K562 (cell line): ENCODE measurements around the gene OCIAD1. TPM values are rescaled to one million over a fixed set of nuclear protein-coding genes. Genes with fewer than 3 reads are reported as not detected.

Experiments
- ATAC-seq: fragments of 200-7000 bp; cut with Tn5 transposase; 3 replicates; pipeline ENCODE4 v1.9.1; 2020; ENCODE audit warnings: moderate library complexity
- BruUV-seq: library from RNA; stranded (reverse); fragments of 400-500 nt; replicated peaks from 2 replicates; lab custom pipeline; 2021; lab: Mats Ljungman, UMichigan
- CTCF ChIA-PET: fragments of 300-600 bp; formaldehyde crosslinking; extraction: SDS; loops from one replicate; lab custom pipeline; 2021; ENCODE audit warnings: low intra/inter-chr PET ratio; lab: Yijun Ruan, JAX
- POLR2A ChIA-PET: fragments of 300-600, 350-650 bp; sonication (Branson Sonifier 250); formaldehyde crosslinking; extraction: SDS; loops from one replicate; lab custom pipeline; 2021; ENCODE audit warnings: antibody characterized with exemption, inconsistent platforms; lab: Yijun Ruan, JAX
- DNase-seq, 4 experiments: peaks; one replicate each; pipeline versions ENCODE4 v3.0.0 to v3.0.0-alpha.2; 2011 to 2018; ENCODE audit warnings: low spot score in 3 of 4, mixed read lengths in 3 of 4; ENCODE audit errors: extremely low read depth in 1 of 4
- FAIRE-seq: peaks from 2 replicates; lab custom pipeline; 2011; peaks lifted over from hg19 to GRCh38; lab: Jason Lieb, UNC
- H2AFZ ChIP-seq: 2 replicates; pipeline ENCODE4 v1.6.0; 2011; ENCODE audit warnings: low read depth, low read length, control low read depth, inconsistent platforms
- H3K27ac ChIP-seq: fragments of 200-600 bp; 3 replicates; pipeline ENCODE4 v1.8.0; 2011; ENCODE audit warnings: low read depth, mild to moderate bottlenecking, control low read depth, inconsistent platforms, low read length, moderate library complexity, mixed read lengths; ENCODE audit errors: extremely low read depth
- H3K27me3 ChIP-seq, 2 experiments: fragments of 300-600 bp in 1 of 2; 2 replicates in 1 of 2; 3 replicates in 1 of 2; pipeline versions ENCODE4 v1.6.0 to v1.8.0; 2011; ENCODE audit warnings: inconsistent platforms in 2 of 2, low read length in 2 of 2, mild to moderate bottlenecking in 1 of 2, mixed read lengths in 1 of 2, moderate library complexity in 1 of 2; ENCODE audit not compliant: control insufficient read depth in 2 of 2, insufficient read depth in 2 of 2
- H3K36me3 ChIP-seq: fragments of 300-600 bp; 3 replicates; pipeline ENCODE4 v1.8.0; 2011; ENCODE audit warnings: mild to moderate bottlenecking, low read length, inconsistent platforms; ENCODE audit not compliant: control insufficient read depth, insufficient read depth
- H3K4me1 ChIP-seq, 2 experiments: fragments of 200-600 bp in 1 of 2; replicated peaks in 1 of 2; 2 replicates in 1 of 2; 3 replicates in 1 of 2; pipeline versions ENCODE4 v1.5.1 to v1.8.0; 2011; ENCODE audit warnings: inconsistent platforms in 2 of 2, low read length in 2 of 2, mild to moderate bottlenecking in 1 of 2, mixed read lengths in 1 of 2, moderate library complexity in 1 of 2; ENCODE audit not compliant: control insufficient read depth in 2 of 2, insufficient read depth in 2 of 2
- H3K4me2 ChIP-seq: 2 replicates; pipeline ENCODE4 v1.6.1; 2011; ENCODE audit warnings: low read length, control low read depth, inconsistent platforms, mixed read lengths; ENCODE audit not compliant: insufficient read depth
- H3K4me3 ChIP-seq: fragments of 200-600 bp; sonication (generic), shearing (Covaris generic); 2 replicates; pipeline ENCODE4 v1.5.1; 2016; ENCODE audit warnings: control low read depth, inconsistent platforms
- H3K79me2 ChIP-seq: fragments of 200-600 bp; 3 replicates; pipeline ENCODE4 v1.8.0; 2011; ENCODE audit warnings: low read length, inconsistent platforms; ENCODE audit not compliant: control insufficient read depth, insufficient read depth
- H3K9ac ChIP-seq, 2 experiments: 2 replicates each; pipeline versions ENCODE4 v1.6.0 to v1.6.1; 2011; ENCODE audit warnings: low read depth in 2 of 2, low read length in 2 of 2, control low read depth in 1 of 2, inconsistent platforms in 1 of 2, mild to moderate bottlenecking in 1 of 2, mixed read lengths in 1 of 2; ENCODE audit not compliant: insufficient read depth in 1 of 2
- H3K9me1 ChIP-seq: one replicate; pipeline ENCODE4 v1.6.0; 2011; ENCODE audit warnings: inconsistent platforms, mild to moderate bottlenecking, low read length, moderate library complexity; ENCODE audit not compliant: control insufficient read depth, insufficient read depth
- H3K9me3 ChIP-seq: replicated peaks from 2 replicates; pipeline ENCODE4 v1.5.1; 2011; ENCODE audit warnings: low read depth, low read length, inconsistent platforms; ENCODE audit not compliant: control insufficient read depth, insufficient read depth
- H4K20me1 ChIP-seq: replicated peaks from 2 replicates; pipeline ENCODE4 v1.6.1; 2011; ENCODE audit warnings: low read length, inconsistent platforms, mixed read lengths; ENCODE audit not compliant: control insufficient read depth, insufficient read depth
- CBFB ChIP-seq: sonication (generic); formaldehyde crosslinking; IDR thresholded peaks from 2 replicates; pipeline ENCODE4 v1.4.0; 2020; ENCODE audit warnings: mild to moderate bottlenecking, missing genetic modification reagents
- CC2D1A ChIP-seq: fragments of 450-650 bp; IDR thresholded peaks from 2 replicates; pipeline ENCODE4 v1.6.1; 2017; ENCODE audit warnings: mild to moderate bottlenecking
- MAZ ChIP-seq, 2 experiments: fragments of 450-650 bp in 1 of 2; sonication (generic) in 1 of 2; formaldehyde crosslinking; IDR thresholded peaks in 1 of 2; conservative IDR thresholded peaks in 1 of 2; 2 replicates each; pipeline versions ENCODE4 v1.4.0 to v1.5.0; 2020; ENCODE audit warnings: mild to moderate bottlenecking in 1 of 2, missing genetic modification reagents in 1 of 2
- PHB2 ChIP-seq: fragments of 450-650 bp; IDR thresholded peaks from 2 replicates; pipeline ENCODE4 v1.6.1; 2017; ENCODE audit warnings: low read depth
- RFX7 ChIP-seq: fragments of 250-450 bp; sonication (Bioruptor Pico); IDR thresholded peaks from 2 replicates; pipeline ENCODE4 v1.5.1; 2021; ENCODE audit warnings: mild to moderate bottlenecking
- ZFP30 ChIP-seq: fragments of 250-450 bp; sonication (Bioruptor Pico); IDR thresholded peaks from 2 replicates; pipeline ENCODE4 v1.8.0; 2022; ENCODE audit warnings: moderate library complexity, mild to moderate bottlenecking, inconsistent platforms, borderline replicate concordance
- ZKSCAN8 ChIP-seq: fragments of 200-800 bp; sonication (Bioruptor generic); IDR thresholded peaks from 2 replicates; pipeline ENCODE4 v1.6.1; 2016; ENCODE audit warnings: missing genetic modification characterization, missing compliant biosample characterization
- ZNF197 ChIP-seq: fragments of 200-800 bp; sonication (Bioruptor generic); IDR thresholded peaks from 2 replicates; pipeline ENCODE4 v1.6.1; 2016; ENCODE audit warnings: low read depth, missing genetic modification characterization, missing compliant biosample characterization
- ZNF274 ChIP-seq: IDR thresholded peaks from 2 replicates; pipeline ENCODE4 v1.6.1; 2011; ENCODE audit warnings: low read depth, mild to moderate bottlenecking, low read length, moderate library complexity, borderline replicate concordance
- ZNF764 ChIP-seq: fragments of 250-450 bp; sonication (Bioruptor Pico); IDR thresholded peaks from 2 replicates; pipeline ENCODE4 v1.4.0; 2020; ENCODE audit warnings: low read depth, mild to moderate bottlenecking, moderate library complexity
- WGBS: fragments of 100-300 bp; shearing (Covaris generic); methylation state at CpG from one replicate; pipeline ENCODE4 v1.1.6; 2016; ENCODE audit warnings: low coverage, mixed read lengths; ENCODE audit not compliant: insufficient coverage; ENCODE audit errors: missing lambda C conversion rate; 5-methylcytosine and 5-hydroxymethylcytosine counted together
- in situ Hi-C: fragments of 300-500 bp; cut with MboI; formaldehyde crosslinking; loops from 4 replicates; pipeline ENCODE4 v1.15.0; 2018; ENCODE audit warnings: inconsistent platforms, mixed read lengths
- intact Hi-C: fragments of 100-400 bp; cut with micrococcal nuclease; formaldehyde crosslinking; loops from 2 replicates; pipeline ENCODE4 v1.14.2; 2022
- polyA plus RNA-seq, 8 experiments: library from polyadenylated mRNA; depleted of rRNA in 4 of 8; stranded (reverse) in 5 of 8; unstranded in 3 of 8; fragments of >200 nt; fragmentation: Nextera tagmentation in 2 of 8; fragmentation: Illumina TruSeq in 1 of 8; extraction: Ambion mirVana in 2 of 8; extraction: Trizol in 1 of 8; gene quantifications; 2 replicates each; pipeline versions ENCODE4 v1.2.1 to v1.2.3, GENCODE V29; 2011 to 2014; ENCODE audit warnings: inconsistent platforms in 1 of 8, missing spikeins in 1 of 8
- total RNA-seq, 7 experiments: library from RNA; depleted of rRNA in 6 of 7; stranded (reverse); fragments of >200 nt in 6 of 7; fragmentation: Illumina TruSeq in 2 of 7; extraction: Trizol in 2 of 7; gene quantifications; 2 replicates each; pipeline versions ENCODE4 v1.2.1 to v1.2.3, GENCODE V29; 2011 to 2021; ENCODE audit warnings: low replicate concordance in 1 of 7
- TF ChIP-seq, protein P1 (sequence below): sonication (generic); IDR thresholded peaks from 2 replicates; pipeline ENCODE4 v1.6.1; 2016

The OCIAD1 gene
- total and polyA plus RNA-seq, 9 of the 15 experiments (the other 6 are each of a cell fraction or from before 2014, with no cell fraction given) = 99.0 to 358 (median 196) TPM

DNA sequence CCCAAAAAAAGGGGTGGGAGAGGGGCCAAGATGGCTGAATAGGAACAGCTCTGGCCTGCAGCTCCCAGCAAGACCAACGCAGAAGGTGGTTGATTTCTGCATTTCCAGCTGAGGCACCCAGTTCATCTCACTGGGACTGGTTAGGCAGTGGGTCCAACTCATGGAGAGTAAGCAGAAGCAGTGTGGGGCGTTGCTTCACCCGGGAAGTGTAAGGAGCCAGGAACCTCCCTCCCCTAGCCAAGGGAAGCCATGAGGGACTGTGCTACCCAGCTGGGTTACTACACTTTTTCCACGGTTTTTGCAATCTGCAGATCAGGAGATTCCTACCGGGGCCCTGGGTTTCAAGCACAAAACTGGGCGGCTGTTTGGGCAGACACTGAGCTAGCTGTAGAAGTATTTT is 13.9 kb upstream of the OCIAD1 start:
- no peak overlapping the region for H3K27ac ChIP-seq
- H3K4me2 ChIP-seq = no peak overlapping the region
- ATAC-seq (peak; percentile 53; the same call in 2 of the 3 replicates), FAIRE-seq (no peak), DNase-seq (no peak)
- ChIA-PET CTCF (no interaction called here), POLR2A (interaction anchor here (0.7 to 0.8 kb wide), 2 partner anchors 12 to 20 kb away, joined by 3 to 5 read pairs; no protein-coding TSS in a partner anchor)
- no peaks in the 10 kb centered on the region for H4K20me1 ChIP-seq
- H3K4me1 ChIP-seq = no peaks in the 10 kb centered on the region; a peak in 1 of 5 replicates
- intact Hi-C loops = no loop called here
- no peak overlapping the region for H3K9ac ChIP-seq
- TF ChIP-seq ZNF197 (CRISPR knock-in tag) = no peak
- TF ChIP-seq CBFB (CRISPR knock-in tag) = no peak
- TF ChIP-seq ZKSCAN8 = no peak
- no peak for TF ChIP-seq PHB2
- no peak for TF ChIP-seq ZNF764 (CRISPR knock-in tag)
- TF ChIP-seq ZNF274 = no peak
- TF ChIP-seq, protein P1, sequence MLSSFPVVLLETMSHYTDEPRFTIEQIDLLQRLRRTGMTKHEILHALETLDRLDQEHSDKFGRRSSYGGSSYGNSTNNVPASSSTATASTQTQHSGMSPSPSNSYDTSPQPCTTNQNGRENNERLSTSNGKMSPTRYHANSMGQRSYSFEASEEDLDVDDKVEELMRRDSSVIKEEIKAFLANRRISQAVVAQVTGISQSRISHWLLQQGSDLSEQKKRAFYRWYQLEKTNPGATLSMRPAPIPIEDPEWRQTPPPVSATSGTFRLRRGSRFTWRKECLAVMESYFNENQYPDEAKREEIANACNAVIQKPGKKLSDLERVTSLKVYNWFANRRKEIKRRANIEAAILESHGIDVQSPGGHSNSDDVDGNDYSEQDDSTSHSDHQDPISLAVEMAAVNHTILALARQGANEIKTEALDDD = no peak
- TF ChIP-seq CC2D1A = no peak
- TF ChIP-seq RFX7 (CRISPR knock-in tag) = no peak
- no peak for TF ChIP-seq ZFP30
- no peak for TF ChIP-seq MAZ (CRISPR knock-in tag; conservative IDR thresholded peaks at IDR 0.05 in 1 of 2, IDR thresholded peaks at IDR 0.05 in 1 of 2)
- no peak overlapping the region for H3K4me3 ChIP-seq
- 12% methylated on average over 6 of the region's 6 CpGs for WGBS
- no peaks in the 10 kb centered on the region for H3K9me1 ChIP-seq
- H3K79me2 ChIP-seq = no peaks in the 10 kb centered on the region
- no peaks in the 10 kb centered on the region for H3K36me3 ChIP-seq
- in situ Hi-C loops = no loop called here
- H3K27me3 ChIP-seq = 0 out of 5 replicates have a peak, but pooled peaks cover 0 to 3% of the 10 kb centered on the region in 2 experiments
- BruUV-seq = no TSS peak
- no peak overlapping the region for H2AFZ ChIP-seq
- no peaks in the 10 kb centered on the region for H3K9me3 ChIP-seq
